Stomach (tissue), 9 donors: Measurements from ENCODE around the gene KCNJ9. TPM values are rescaled to one million over a fixed set of nuclear protein-coding genes. Genes with fewer than 3 reads are reported as not detected.
"Not testable (repeated sequence)": the region's sequence is repeated elsewhere in the genome, so short reads cannot be mapped to it uniquely, and the experiment has no call there.

Experiments used
- DNase-seq, 2 donors: peaks; one replicate each; pipeline versions ENCODE4 v3.0.0 to v3.0.0-alpha.2; 2013 to 2019
- H3K27ac ChIP-seq, 5 donors: fragments of 200-600 bp in 4 of 5; sonication (generic) in 4 of 5; one replicate each; pipeline ENCODE4 v1.5.1; 2013 to 2019; ENCODE audit warnings: mild to moderate bottlenecking in 1 of 5, moderate library complexity in 1 of 5
- H3K27me3 ChIP-seq, 3 donors: fragments of 200-600 bp; sonication (generic); one replicate each; pipeline ENCODE4 v1.5.1; 2017 to 2019; ENCODE audit warnings: mixed run types in 1 of 3
- H3K36me3 ChIP-seq, 4 donors: fragments of 200-600 bp; sonication (generic); 1 replicate in 3 of 4; 2 replicates in 1 of 4; pipeline ENCODE4 v1.5.1; 2016 to 2019
- H3K4me1 ChIP-seq, 4 donors: fragments of 200-600 bp; sonication (generic); one replicate each; pipeline ENCODE4 v1.5.1; 2016 to 2019
- H3K4me3 ChIP-seq, 4 donors: fragments of 200-600 bp; sonication (generic) in 3 of 4; one replicate each; pipeline ENCODE4 v1.5.1; 2016 to 2019; ENCODE audit warnings: mild to moderate bottlenecking in 1 of 4
- H3K9me3 ChIP-seq, 4 donors: fragments of 200-600 bp; sonication (generic); one replicate each; pipeline ENCODE4 v1.5.1; 2016 to 2019
- EP300 ChIP-seq: sonication (generic); formaldehyde crosslinking; IDR thresholded peaks from one replicate; pipeline ENCODE4 v1.6.1; 2017; ENCODE audit warnings: antibody characterized with exemption
- POLR2A ChIP-seq, 4 donors: fragments of 450-650 bp; IDR thresholded peaks; one replicate each; pipeline ENCODE4 v1.6.1; 2016; ENCODE audit warnings: antibody characterized with exemption in 4 of 4, control low read depth in 2 of 4, mild to moderate bottlenecking in 1 of 4, moderate library complexity in 1 of 4
- POLR2AphosphoS5 ChIP-seq, 3 donors: sonication (generic); formaldehyde crosslinking; IDR thresholded peaks; one replicate each; pipeline ENCODE4 v1.6.1; 2016; ENCODE audit warnings: antibody characterized with exemption in 3 of 3
- WGBS, 5 donors: extraction: QIAGEN DNeasy Blood & Tissue Kit in 3 of 5; methylation state at CpG; one replicate each; pipeline versions ENCODE4 v1.1.5 to v1.1.7; 2013 to 2018; 5-methylcytosine and 5-hydroxymethylcytosine counted together
- intact Hi-C: fragments of 100-400 bp; cut with DNase I; formaldehyde crosslinking; loops from one replicate; pipeline ENCODE4 v1.15.1; 2023; ENCODE audit warnings: low total_unique reads
- polyA plus RNA-seq, 3 donors: library from polyadenylated mRNA; stranded (reverse); fragments of 200-250 nt; gene quantifications; one replicate each; pipeline ENCODE4 v1.2.3, GENCODE V29; 2013
- total RNA-seq, 5 donors: library from RNA; depleted of rRNA; stranded (reverse); fragments of >200 nt; gene quantifications; one replicate each; pipeline versions ENCODE4 v1.1.0 to v1.2.3, GENCODE V29; 2014 to 2016
- TF ChIP-seq, protein P1 (sequence below), 7 experiments: fragments of 450-650 bp in 4 of 7; fragments of 200-600 bp in 3 of 7; sonication (generic) in 3 of 7; IDR thresholded peaks; one replicate each; pipeline ENCODE4 v1.5.1; 2016 to 2019; ENCODE audit warnings: antibody characterized with exemption in 7 of 7, control low read depth in 2 of 7, mild to moderate bottlenecking in 1 of 7
- donor health status: healthy with polysubstance abuse.
- donor health status: Bipolar disorder and iron deficiency.
- donor health status: healthy.

KCNJ9 gene
- total and polyA plus RNA-seq, 8 donors, result 0.03 to 0.87 (median 0.06) TPM; not detected in 5

GRCh38 chr1:160105155-160105554 is 23.8 kb downstream of the KCNJ9 start:
- intact Hi-C loops, result loop anchor here (10.0 kb wide), 2 partner anchors 90 to 190 kb away; partner anchors contain the start of gene CASQ1
- Histone ChIP-seq H3K27ac (no peak overlapping the region), H3K36me3 (no peaks in the 10 kb centered on the region), H3K9me3 (no peaks in the 10 kb centered on the region), H3K4me1 (peaks cover 7 to 53% (median 28%) of the 10 kb centered on the region in 4 donors), H3K27me3 (no peaks in the 10 kb centered on the region), H3K4me3 (no peak overlapping the region)
- TF ChIP-seq EP300 (no peak), POLR2A (IDR thresholded peaks at IDR 0.05) (no peak), POLR2AphosphoS5 (IDR thresholded peaks at IDR 0.05) (no peak)
- TF ChIP-seq, protein P1, sequence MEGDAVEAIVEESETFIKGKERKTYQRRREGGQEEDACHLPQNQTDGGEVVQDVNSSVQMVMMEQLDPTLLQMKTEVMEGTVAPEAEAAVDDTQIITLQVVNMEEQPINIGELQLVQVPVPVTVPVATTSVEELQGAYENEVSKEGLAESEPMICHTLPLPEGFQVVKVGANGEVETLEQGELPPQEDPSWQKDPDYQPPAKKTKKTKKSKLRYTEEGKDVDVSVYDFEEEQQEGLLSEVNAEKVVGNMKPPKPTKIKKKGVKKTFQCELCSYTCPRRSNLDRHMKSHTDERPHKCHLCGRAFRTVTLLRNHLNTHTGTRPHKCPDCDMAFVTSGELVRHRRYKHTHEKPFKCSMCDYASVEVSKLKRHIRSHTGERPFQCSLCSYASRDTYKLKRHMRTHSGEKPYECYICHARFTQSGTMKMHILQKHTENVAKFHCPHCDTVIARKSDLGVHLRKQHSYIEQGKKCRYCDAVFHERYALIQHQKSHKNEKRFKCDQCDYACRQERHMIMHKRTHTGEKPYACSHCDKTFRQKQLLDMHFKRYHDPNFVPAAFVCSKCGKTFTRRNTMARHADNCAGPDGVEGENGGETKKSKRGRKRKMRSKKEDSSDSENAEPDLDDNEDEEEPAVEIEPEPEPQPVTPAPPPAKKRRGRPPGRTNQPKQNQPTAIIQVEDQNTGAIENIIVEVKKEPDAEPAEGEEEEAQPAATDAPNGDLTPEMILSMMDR (IDR thresholded peaks at IDR 0.05), result no peak
- DNase-seq, result no peak
- whole genome bisulfite sequencing, 5 donors, result 87 to 96% (median 94%) methylated on average over 5 of the region's 5 CpGs

- TF ChIP-seq POLR2A (IDR thresholded peaks at IDR 0.05) (no peak), POLR2AphosphoS5 (IDR thresholded peaks at IDR 0.05) (no peak), EP300 (no peak)
- TF ChIP-seq, protein P1 (IDR thresholded peaks at IDR 0.05), result no peak
- no peaks in the 10 kb centered on the region for H3K36me3 ChIP-seq
- H3K4me1 ChIP-seq, result peaks cover 0 to 32% (median 13%) of the 10 kb centered on the region in 4 donors
- H3K27me3 ChIP-seq, result no peaks in the 10 kb centered on the region
- no peaks in the 10 kb centered on the region for H3K9me3 ChIP-seq
- WGBS, 5 donors, result 71 to 98% (median 90%) methylated on average over 1 of the region's 1 CpG
- H3K4me3 ChIP-seq, result no peak overlapping the region
- intact Hi-C loops, result loop anchor here (10.0 kb wide), 2 partner anchors 87 to 187 kb away; partner anchors contain the start of gene CASQ1
- no peak for DNase-seq
- no peak overlapping the region for H3K27ac ChIP-seq
These were observed 26.2 kb downstream of the KCNJ9 start for GRCh38 chr1:160107512-160107911.

- peak in 1 of 2 donors; percentile 61 for DNase-seq
- H3K4me1 ChIP-seq, result peaks cover 0 to 25% (median 10%) of the 10 kb centered on the region in 4 donors
- H3K27me3 ChIP-seq, result no peaks in the 10 kb centered on the region
- no peaks in the 10 kb centered on the region for H3K36me3 ChIP-seq
- H3K27ac ChIP-seq, result no peak overlapping the region
- intact Hi-C loops, result loop anchor here (10.0 kb wide), 2 partner anchors 86 to 186 kb away; partner anchors contain the start of gene CASQ1
- H3K4me3 ChIP-seq, result no peak overlapping the region
- TF ChIP-seq, protein P1 (IDR thresholded peaks at IDR 0.05), result peak in 2 of 7 experiments; percentile 22 to 24
- no peak for TF ChIP-seq POLR2AphosphoS5 (IDR thresholded peaks at IDR 0.05)
- no peaks in the 10 kb centered on the region for H3K9me3 ChIP-seq
- 22 to 36% (median 25%) methylated on average over 6 of the region's 6 CpGs for WGBS, 5 donors
These were observed 27.7 kb downstream of the KCNJ9 start for GRCh38 chr1:160108888-160109662.

GRCh38 chr1:160109686-160110085 is 28.3 kb downstream of the KCNJ9 start:
- H3K27ac ChIP-seq, result no peak overlapping the region
- no peak for DNase-seq
- intact Hi-C loops, result loop anchor here (10.0 kb wide), 3 partner anchors 65 to 185 kb away; partner anchors contain the start of gene CASQ1
- H3K36me3 ChIP-seq, result no peaks in the 10 kb centered on the region
- H3K9me3 ChIP-seq, result no peaks in the 10 kb centered on the region
- TF ChIP-seq POLR2AphosphoS5 (IDR thresholded peaks at IDR 0.05) (no peak), POLR2A (IDR thresholded peaks at IDR 0.05) (no peak), EP300 (no peak)
- TF ChIP-seq, protein P1 (IDR thresholded peaks at IDR 0.05), result no peak
- H3K4me1 ChIP-seq, result peaks cover 0 to 25% (median 10%) of the 10 kb centered on the region in 4 donors
- 35 to 52% (median 45%) methylated on average over 4 of the region's 4 CpGs for WGBS, 5 donors
- H3K27me3 ChIP-seq, result no peaks in the 10 kb centered on the region
- no peak overlapping the region for H3K4me3 ChIP-seq

GRCh38 chr1:160111462-160111861 is 30.1 kb downstream of the KCNJ9 start:
- not testable (repeated sequence) for H3K4me3 ChIP-seq, H3K9me3 ChIP-seq, H3K36me3 ChIP-seq, DNase-seq, H3K27ac ChIP-seq
- Histone ChIP-seq H3K27me3 (peaks cover 0 to 13% (median 12%) of the 10 kb centered on the region in 3 donors), H3K4me1 (peaks cover 0 to 26% (median 12%) of the 10 kb centered on the region in 4 donors)
- WGBS, 5 donors, result 84 to 92% (median 91%) methylated on average over 10 of the region's 10 CpGs
- intact Hi-C loops, result loop anchor here (10.0 kb wide), 1 partner anchor 63 kb away; no protein-coding TSS in a partner anchor
